ENCODE data around the gene SUCNR1.

The SUCNR1 gene

DNA sequence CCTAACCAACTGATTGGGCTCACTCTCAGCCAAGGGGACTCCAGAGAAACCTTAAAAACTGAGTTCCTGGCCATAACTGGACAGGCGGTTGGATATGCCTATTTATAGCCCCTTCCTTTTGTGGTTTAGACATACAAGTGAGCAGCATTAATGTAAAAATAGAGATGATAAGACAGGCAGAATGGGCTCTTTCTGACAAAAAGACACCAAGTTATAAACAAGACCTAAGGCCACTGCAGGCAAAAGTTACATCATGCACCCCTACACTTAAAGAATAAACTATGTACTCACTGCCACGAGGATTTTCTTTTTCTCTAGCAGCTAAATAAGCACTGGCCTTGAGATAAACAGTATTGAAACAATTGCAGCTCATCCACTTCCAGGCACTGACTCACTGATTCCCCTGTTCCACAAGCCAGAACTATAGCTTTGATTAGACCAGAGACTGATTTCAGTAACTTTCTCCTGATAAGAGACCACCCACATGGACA, 30.1 kb downstream of the SUCNR1 start:
- TF ChIP-seq, protein P1, sequence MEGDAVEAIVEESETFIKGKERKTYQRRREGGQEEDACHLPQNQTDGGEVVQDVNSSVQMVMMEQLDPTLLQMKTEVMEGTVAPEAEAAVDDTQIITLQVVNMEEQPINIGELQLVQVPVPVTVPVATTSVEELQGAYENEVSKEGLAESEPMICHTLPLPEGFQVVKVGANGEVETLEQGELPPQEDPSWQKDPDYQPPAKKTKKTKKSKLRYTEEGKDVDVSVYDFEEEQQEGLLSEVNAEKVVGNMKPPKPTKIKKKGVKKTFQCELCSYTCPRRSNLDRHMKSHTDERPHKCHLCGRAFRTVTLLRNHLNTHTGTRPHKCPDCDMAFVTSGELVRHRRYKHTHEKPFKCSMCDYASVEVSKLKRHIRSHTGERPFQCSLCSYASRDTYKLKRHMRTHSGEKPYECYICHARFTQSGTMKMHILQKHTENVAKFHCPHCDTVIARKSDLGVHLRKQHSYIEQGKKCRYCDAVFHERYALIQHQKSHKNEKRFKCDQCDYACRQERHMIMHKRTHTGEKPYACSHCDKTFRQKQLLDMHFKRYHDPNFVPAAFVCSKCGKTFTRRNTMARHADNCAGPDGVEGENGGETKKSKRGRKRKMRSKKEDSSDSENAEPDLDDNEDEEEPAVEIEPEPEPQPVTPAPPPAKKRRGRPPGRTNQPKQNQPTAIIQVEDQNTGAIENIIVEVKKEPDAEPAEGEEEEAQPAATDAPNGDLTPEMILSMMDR (IDR thresholded peaks at IDR 0.05) = no peak
- TF ChIP-seq ZFX (IDR thresholded peaks at IDR 0.05; ENCODE audit: borderline replicate concordance) = no peak
- H3K27ac ChIP-seq = no peak overlapping the region

DNA sequence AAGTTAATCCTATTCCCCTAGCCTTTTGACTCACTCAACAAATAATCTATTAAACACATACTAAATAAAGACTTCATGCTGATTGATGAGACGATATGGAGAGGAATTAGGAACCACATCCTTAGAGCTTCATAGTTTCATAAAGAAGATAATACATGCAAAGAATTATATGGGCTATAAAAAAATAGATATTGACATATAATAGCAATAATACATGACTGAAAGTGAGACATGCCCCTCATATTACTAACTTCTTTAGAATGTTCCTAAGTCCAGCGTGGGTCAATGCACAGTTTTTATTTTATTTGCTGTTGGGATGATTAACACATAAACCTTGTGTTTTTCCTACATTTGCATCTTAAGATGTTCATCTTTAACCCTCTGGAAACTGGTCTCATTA, 32.2 kb downstream of the SUCNR1 start:
- TF ChIP-seq, protein P1 (IDR thresholded peaks at IDR 0.05) = no peak
- TF ChIP-seq ZFX (IDR thresholded peaks at IDR 0.05; ENCODE audit: borderline replicate concordance) = no peak
- H3K27ac ChIP-seq = no peak overlapping the region

DNA sequence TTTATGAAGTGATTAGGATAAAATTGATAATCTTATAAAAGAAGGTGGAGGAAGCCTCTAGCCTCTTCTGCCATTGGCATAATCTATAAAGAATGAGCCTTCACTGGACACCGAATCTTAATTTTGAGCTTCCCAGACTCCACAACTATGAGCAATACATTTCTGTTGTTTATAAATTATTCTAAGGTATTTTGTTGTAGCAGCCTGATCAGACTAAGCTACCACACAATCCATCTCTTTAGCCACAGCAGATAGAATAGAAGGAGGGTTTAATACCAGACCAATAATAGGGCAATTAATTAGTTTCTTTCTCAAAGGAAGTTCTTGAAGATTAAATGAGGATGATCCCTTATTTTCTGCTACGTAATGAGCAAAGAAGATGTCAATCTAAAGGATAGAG, 33.3 kb downstream of the SUCNR1 start:
- no peak overlapping the region for H3K27ac ChIP-seq
- no peak for TF ChIP-seq ZFX (IDR thresholded peaks at IDR 0.05; ENCODE audit: borderline replicate concordance)
- TF ChIP-seq, protein P1 (IDR thresholded peaks at IDR 0.05) = no peak

DNA sequence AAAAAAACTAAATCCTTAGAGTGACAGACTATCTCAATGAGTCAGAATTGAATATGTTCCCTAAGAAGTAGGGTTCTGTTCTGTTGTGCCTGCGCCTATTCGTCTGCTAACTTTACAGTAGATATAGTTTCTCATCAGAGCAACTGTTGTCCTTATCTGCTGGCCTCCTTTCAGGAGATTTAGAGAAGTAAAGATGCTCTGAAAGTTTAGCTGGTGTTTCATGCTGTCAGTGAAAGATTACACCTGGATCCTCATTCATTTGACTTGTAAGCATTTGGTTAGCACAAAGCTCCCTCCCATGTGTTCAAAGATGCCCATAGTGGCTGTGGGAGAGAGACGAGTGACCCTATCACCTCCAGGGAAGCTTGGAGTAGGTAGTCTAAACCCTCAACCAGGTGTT, 35.0 kb downstream of the SUCNR1 start:
- H3K27ac ChIP-seq = no peak overlapping the region
- TF ChIP-seq, protein P1 (IDR thresholded peaks at IDR 0.05) = no peak
- no peak for TF ChIP-seq ZFX (IDR thresholded peaks at IDR 0.05; ENCODE audit: borderline replicate concordance)

DNA sequence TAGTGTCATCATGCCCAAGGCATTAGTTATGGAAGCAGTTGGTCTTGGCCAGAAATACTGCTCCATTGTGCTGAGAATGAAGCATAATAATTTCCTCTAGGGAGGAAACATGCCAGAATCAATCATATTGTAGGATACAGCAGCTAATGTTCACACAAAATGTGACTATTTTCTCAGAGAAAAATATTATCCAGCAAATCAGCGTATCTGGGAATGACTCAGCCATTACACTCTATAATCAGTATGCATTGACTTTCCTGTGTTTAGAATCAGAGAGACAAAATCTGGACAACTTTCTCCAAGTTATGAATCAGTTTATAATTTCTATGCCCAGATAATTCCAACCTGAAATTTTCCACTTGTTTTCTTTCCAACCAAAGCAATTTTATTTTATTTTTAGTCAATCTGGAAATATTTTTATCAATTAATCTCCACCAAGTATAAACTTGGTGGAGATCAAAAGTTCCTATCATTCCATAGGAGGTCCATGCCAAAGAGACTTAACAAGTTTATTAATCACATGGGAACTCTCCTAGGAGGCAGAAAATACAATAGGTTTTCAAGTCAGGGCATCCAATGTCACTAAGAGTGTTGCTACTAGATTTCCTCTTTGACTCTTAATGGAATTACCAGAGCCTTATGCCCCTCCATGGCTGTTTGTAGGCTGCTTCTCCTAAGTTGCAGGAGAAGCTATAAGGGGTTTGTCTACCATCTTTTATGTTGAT, 36.4 kb downstream of the SUCNR1 start:
- H3K27ac ChIP-seq = no peak overlapping the region
- TF ChIP-seq ZFX (IDR thresholded peaks at IDR 0.05; ENCODE audit: borderline replicate concordance) = no peak
- TF ChIP-seq, protein P1 (IDR thresholded peaks at IDR 0.05) = no peak

DNA sequence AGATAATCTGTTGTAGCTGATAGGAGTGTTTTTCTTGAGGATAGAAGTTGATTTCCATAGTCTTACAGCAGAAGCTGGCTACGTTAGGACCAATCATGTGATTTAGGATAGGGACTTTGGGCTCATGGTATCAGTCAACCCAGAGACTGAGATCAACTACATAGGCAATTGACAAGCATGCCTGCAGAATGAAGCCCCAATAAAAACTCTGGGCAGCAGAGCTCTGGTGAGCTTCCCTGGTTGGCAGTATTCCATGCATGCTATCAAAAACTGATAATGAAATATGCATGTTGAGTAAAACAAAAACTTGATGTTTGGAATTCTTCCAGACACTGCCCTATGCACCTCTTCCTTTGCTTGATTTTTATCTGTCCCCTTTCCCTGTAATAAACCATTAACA, 38.0 kb downstream of the SUCNR1 start:
- H3K27ac ChIP-seq = no peak overlapping the region
- TF ChIP-seq, protein P1 (IDR thresholded peaks at IDR 0.05) = no peak
- TF ChIP-seq ZFX (IDR thresholded peaks at IDR 0.05; ENCODE audit: borderline replicate concordance) = no peak

DNA sequence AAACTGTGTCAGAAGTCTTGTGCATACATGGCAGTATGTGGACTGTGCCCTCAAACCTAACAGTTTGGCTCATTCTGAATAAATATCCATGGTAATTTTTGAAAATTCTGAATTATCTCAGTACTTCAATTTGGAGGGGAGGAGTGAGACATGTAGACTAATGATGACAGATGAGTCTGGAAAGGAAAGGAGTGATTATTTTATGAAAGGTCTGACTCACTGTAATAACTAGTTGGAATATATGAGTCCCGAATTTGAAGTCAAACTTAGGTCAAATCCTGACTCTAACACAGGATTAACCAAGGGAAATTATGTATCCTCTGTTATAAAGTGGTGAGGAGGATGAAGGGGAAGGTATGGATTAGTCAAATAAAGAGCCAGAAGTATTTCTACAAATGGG, 38.6 kb downstream of the SUCNR1 start:
- H3K27ac ChIP-seq = no peak overlapping the region
- no peak for TF ChIP-seq ZFX (IDR thresholded peaks at IDR 0.05; ENCODE audit: borderline replicate concordance)
- TF ChIP-seq, protein P1 (IDR thresholded peaks at IDR 0.05) = no peak
